Keratinocyte (primary cell): ENCODE data around the gene TOM1. TPM values are rescaled to one million over a fixed set of nuclear protein-coding genes. Genes with fewer than 3 reads are reported as not detected.
A peak's percentile ranks its signal among the peaks of the same experiment; 100 is the strongest.

Experiments
- DNase-seq: peaks from one replicate; pipeline ENCODE4 v3.0.0-alpha.2; 2011; ENCODE audit warnings: low read depth, missing footprints, low spot score
- FAIRE-seq: peaks from 2 replicates; lab custom pipeline; 2011; peaks lifted over from hg19 to GRCh38; lab: Jason Lieb, UNC
- H2AFZ ChIP-seq: 2 replicates; pipeline ENCODE4 v1.6.0; 2012; ENCODE audit warnings: low read length, control low read depth, inconsistent platforms; ENCODE audit not compliant: control insufficient read depth
- H3K27ac ChIP-seq: 2 replicates; pipeline ENCODE4 v1.5.1; 2011; ENCODE audit warnings: low read length; ENCODE audit not compliant: control insufficient read depth, insufficient read depth
- H3K27me3 ChIP-seq: 3 replicates; pipeline ENCODE4 v1.6.0; 2011; ENCODE audit warnings: low read length; ENCODE audit not compliant: control insufficient read depth, insufficient read depth; ENCODE audit errors: extremely low read depth
- H3K36me3 ChIP-seq, 2 experiments: 2 replicates in 1 of 2; 3 replicates in 1 of 2; pipeline ENCODE4 v1.5.1; 2011; ENCODE audit warnings: low read length in 2 of 2, mild to moderate bottlenecking in 1 of 2; ENCODE audit not compliant: control insufficient read depth in 2 of 2, insufficient read depth in 2 of 2; ENCODE audit errors: extremely low read depth in 1 of 2
- H3K4me1 ChIP-seq: 3 replicates; pipeline ENCODE4 v1.5.1; 2011; ENCODE audit warnings: low read length; ENCODE audit not compliant: control insufficient read depth, insufficient read depth; ENCODE audit errors: extremely low read depth
- H3K4me2 ChIP-seq: 3 replicates; pipeline ENCODE4 v1.6.0; 2011; ENCODE audit warnings: low read depth, low read length; ENCODE audit not compliant: control insufficient read depth, insufficient read depth; ENCODE audit errors: extremely low read depth
- H3K4me3 ChIP-seq, 3 experiments: fragments of 200-600 bp in 1 of 3; sonication (generic) in 1 of 3; 2 replicates in 2 of 3; 3 replicates in 1 of 3; pipeline ENCODE4 v1.5.1; 2011 to 2016; ENCODE audit warnings: low read length in 3 of 3, mild to moderate bottlenecking in 3 of 3, control low read depth in 2 of 3, inconsistent platforms in 1 of 3, low read depth in 1 of 3, mixed read lengths in 1 of 3, mixed run types in 1 of 3, moderate library complexity in 1 of 3; ENCODE audit not compliant: control insufficient read depth in 2 of 3, insufficient read depth in 2 of 3; ENCODE audit errors: extremely low read depth in 1 of 3
- H3K79me2 ChIP-seq: 2 replicates; pipeline ENCODE4 v1.6.0; 2012; ENCODE audit warnings: low read length; ENCODE audit not compliant: control insufficient read depth, insufficient read depth
- H3K9ac ChIP-seq: 3 replicates; pipeline ENCODE4 v1.6.0; 2011; ENCODE audit warnings: low read length; ENCODE audit not compliant: control insufficient read depth, insufficient read depth; ENCODE audit errors: extremely low read depth
- H3K9me1 ChIP-seq: 3 replicates; pipeline ENCODE4 v1.6.0; 2011; ENCODE audit warnings: low read length; ENCODE audit not compliant: control insufficient read depth, insufficient read depth; ENCODE audit errors: extremely low read depth
- H3K9me3 ChIP-seq: 2 replicates; pipeline ENCODE4 v1.5.1; 2012; ENCODE audit warnings: low read depth, low read length; ENCODE audit not compliant: control insufficient read depth
- H4K20me1 ChIP-seq: 3 replicates; pipeline ENCODE4 v1.6.0; 2011; ENCODE audit warnings: low read length; ENCODE audit not compliant: control insufficient read depth, insufficient read depth; ENCODE audit errors: extremely low read depth
- CTCF ChIP-seq, 3 experiments: IDR thresholded peaks in 1 of 3; conservative IDR thresholded peaks in 1 of 3; optimal IDR thresholded peaks in 1 of 3; 2 replicates in 2 of 3; 3 replicates in 1 of 3; pipeline versions ENCODE3 to v1.5.1; 2011; ENCODE audit warnings: low read length in 3 of 3, mild to moderate bottlenecking in 3 of 3, moderate library complexity in 2 of 3, control low read depth in 1 of 3, inconsistent platforms in 1 of 3; ENCODE audit not compliant: insufficient read depth in 2 of 3; ENCODE audit errors: extremely low read depth in 1 of 3
- EZH2 ChIP-seq: IDR thresholded peaks from one replicate; pipeline ENCODE4 v1.6.1; 2012; ENCODE audit warnings: inconsistent platforms, mild to moderate bottlenecking, low read length, moderate library complexity
- dilution Hi-C: fragments of 300-500 bp; cut with MboI; formaldehyde crosslinking; loops from one replicate; pipeline ENCODE4 v1.7.0; 2020; ENCODE audit warnings: low sequenced_read_pairs; ENCODE audit not compliant: extremely low pct_ligation_motif_present
- polyA plus RNA-seq, 5 experiments: library from polyadenylated mRNA; depleted of rRNA in 3 of 5; stranded (reverse) in 3 of 5; stranded (forward) in 1 of 5; unstranded in 1 of 5; fragments of >200 nt; gene quantifications; 1 replicate in 1 of 5; 2 replicates in 3 of 5; 3 replicates in 1 of 5; pipeline versions ENCODE4 v1.2.1 to v1.2.3, GENCODE V29; 2011 to 2012; ENCODE audit warnings: missing spikeins in 2 of 5, low read depth in 1 of 5, low replicate concordance in 1 of 5

The TOM1 gene
- polyA plus RNA-seq, 1 donor (not counting 4 experiments of a cell fraction or from before 2014, with no cell fraction given), result 17.4 TPM

DNA sequence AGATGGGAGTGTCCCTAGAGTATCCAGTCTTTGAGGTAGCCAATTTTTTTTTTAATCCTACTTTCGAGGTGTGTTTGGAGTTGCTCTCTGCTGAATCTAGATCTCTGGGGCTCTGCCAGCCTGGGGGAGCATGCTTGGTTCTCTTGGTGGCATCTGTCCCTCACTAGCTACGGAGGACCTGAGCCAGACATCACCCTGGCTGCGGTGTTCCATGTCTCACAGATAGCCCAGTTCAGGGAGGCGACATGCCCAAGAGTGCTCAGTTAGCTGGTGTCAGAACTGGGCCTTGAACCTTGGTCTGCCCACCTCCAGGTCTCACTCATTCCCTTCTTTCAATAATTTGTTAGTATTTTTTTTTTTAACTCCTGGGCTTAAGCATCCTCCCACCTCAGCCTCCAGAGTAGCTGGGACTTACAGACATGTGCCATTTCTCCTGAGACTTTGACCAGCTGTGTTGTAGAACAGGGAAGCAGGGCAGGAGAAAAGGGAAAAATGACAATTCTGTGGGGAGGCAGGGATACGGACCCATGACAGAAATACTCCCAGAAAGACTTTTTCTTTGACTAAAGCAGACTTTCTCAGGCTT lies 81.8 kb downstream of the TOM1 start:
- Histone ChIP-seq H3K27ac (peak overlapping the region; percentile 30), H3K27me3 (no peaks in the 10 kb centered on the region), H3K79me2 (no peaks in the 10 kb centered on the region), H3K36me3 (peaks cover 0 to 7% of the 10 kb centered on the region in 2 experiments), H3K4me3 (peak overlapping the region; percentile 63 to 69 (median 66)), H3K4me1 (peaks cover 18% of the 10 kb centered on the region), H2AFZ (peak overlapping the region; percentile 93), H4K20me1 (no peaks in the 10 kb centered on the region), H3K9ac (peak overlapping the region; percentile 76), H3K9me1 (no peaks in the 10 kb centered on the region), H3K9me3 (no peaks in the 10 kb centered on the region), H3K4me2 (peak overlapping the region; percentile 89)
- no peak for FAIRE-seq
- no peak for TF ChIP-seq CTCF (optimal IDR thresholded peaks at IDR 0.05 in 1 of 3, IDR thresholded peaks at IDR 0.05 in 1 of 3, conservative IDR thresholded peaks at IDR 0.05 in 1 of 3; ENCODE audit: extremely low read depth in 1 of 3, insufficient read depth in 2 of 3, low read length in 3 of 3)
- TF ChIP-seq EZH2, result no peak
- no peak for DNase-seq
- dilution Hi-C loops, result no loop called here

GRCh38 chr22:35383679-35384071 lies 84.0 kb downstream of the TOM1 start:
- FAIRE-seq (no peak), DNase-seq (no peak)
- Histone ChIP-seq H2AFZ (no peak overlapping the region), H3K4me3 (no peak overlapping the region), H3K27me3 (no peaks in the 10 kb centered on the region), H3K9me3 (no peaks in the 10 kb centered on the region), H3K4me2 (no peak overlapping the region), H3K36me3 (peaks cover 0 to 11% of the 10 kb centered on the region in 2 experiments), H3K4me1 (peaks cover 9% of the 10 kb centered on the region), H3K79me2 (no peaks in the 10 kb centered on the region), H4K20me1 (no peaks in the 10 kb centered on the region), H3K9me1 (no peaks in the 10 kb centered on the region), H3K9ac (no peak overlapping the region), H3K27ac (no peak overlapping the region)
- TF ChIP-seq EZH2 (no peak), CTCF (optimal IDR thresholded peaks at IDR 0.05 in 1 of 3, IDR thresholded peaks at IDR 0.05 in 1 of 3, conservative IDR thresholded peaks at IDR 0.05 in 1 of 3; ENCODE audit: extremely low read depth in 1 of 3, insufficient read depth in 2 of 3, low read length in 3 of 3) (no peak)
- dilution Hi-C loops, result no loop called here
